HepG2 (cell line): ENCODE data around the gene AFDN. TPM values are rescaled to one million over a fixed set of nuclear protein-coding genes. Genes with fewer than 3 reads are reported as not detected.

ENCODE experiments used
- ATAC-seq: fragments of 200-7000 bp; cut with Tn5 transposase; 3 replicates; pipeline ENCODE4 v1.9.1; 2020; ENCODE audit warnings: mild to moderate bottlenecking, moderate library complexity
- BruUV-seq: library from RNA; stranded (reverse); fragments of 400-500 nt; replicated peaks from 2 replicates; lab custom pipeline; 2021; lab: Mats Ljungman, UMichigan
- CTCF ChIA-PET: fragments of 300-600 bp; formaldehyde crosslinking; extraction: SDS; loops from one replicate; lab custom pipeline; 2021; ENCODE audit warnings: low total read pairs, inconsistent platforms, low intra/inter-chr PET ratio; lab: Yijun Ruan, JAX
- POLR2A ChIA-PET: fragments of 350-600 bp; sonication (Branson Sonifier 250); formaldehyde crosslinking; loops from one replicate; lab custom pipeline; 2020; ENCODE audit warnings: antibody characterized with exemption, inconsistent platforms; lab: Yijun Ruan, JAX
- DNase-seq: peaks from one replicate; pipeline ENCODE4 v3.0.0-alpha.2; 2015; ENCODE audit warnings: low spot score
- FAIRE-seq: peaks from 3 replicates; lab custom pipeline; 2011; peaks lifted over from hg19 to GRCh38; lab: Jason Lieb, UNC
- H2AFZ ChIP-seq: one replicate; pipeline ENCODE4 v1.6.1; 2011; ENCODE audit warnings: low read length, inconsistent platforms
- H3K27ac ChIP-seq: fragments of 300-600 bp; 3 replicates; pipeline ENCODE4 v1.8.0; 2011; ENCODE audit warnings: mixed run types, mild to moderate bottlenecking, mixed read lengths, low read length, inconsistent platforms; ENCODE audit not compliant: insufficient read depth; ENCODE audit errors: extremely low read length
- H3K27me3 ChIP-seq, 2 experiments: fragments of 200-600 bp in 1 of 2; 2 replicates in 1 of 2; 3 replicates in 1 of 2; pipeline versions ENCODE4 v1.6.0 to v1.8.0; 2011; ENCODE audit warnings: low read length in 2 of 2, mild to moderate bottlenecking in 2 of 2, moderate library complexity in 2 of 2, inconsistent platforms in 1 of 2; ENCODE audit not compliant: insufficient read depth in 2 of 2, control insufficient read depth in 1 of 2
- H3K36me3 ChIP-seq, 2 experiments: fragments of 200-600 bp in 1 of 2; replicated peaks in 1 of 2; 2 replicates in 1 of 2; 3 replicates in 1 of 2; pipeline versions ENCODE4 v1.5.1 to v1.8.0; 2011; ENCODE audit warnings: low read length in 2 of 2, inconsistent platforms in 1 of 2; ENCODE audit not compliant: insufficient read depth in 2 of 2, control insufficient read depth in 1 of 2
- H3K4me1 ChIP-seq: 2 replicates; pipeline ENCODE4 v1.5.1; 2012; ENCODE audit warnings: low read length, inconsistent platforms; ENCODE audit not compliant: insufficient read depth
- H3K4me2 ChIP-seq: 2 replicates; pipeline ENCODE4 v1.6.0; 2011; ENCODE audit warnings: low read depth, low read length, inconsistent platforms
- H3K4me3 ChIP-seq, 3 experiments: fragments of 200-600 bp in 1 of 3; sonication (generic), shearing (Covaris generic) in 1 of 3; replicated peaks in 1 of 3; 2 replicates each; pipeline ENCODE4 v1.5.1; 2011 to 2016; ENCODE audit warnings: low read length in 3 of 3, inconsistent platforms in 2 of 3, low read depth in 2 of 3, mild to moderate bottlenecking in 2 of 3, control low read depth in 1 of 3, mixed read lengths in 1 of 3; ENCODE audit not compliant: insufficient read depth in 1 of 3
- H3K79me2 ChIP-seq: one replicate; pipeline ENCODE4 v1.6.1; 2011; ENCODE audit warnings: low read length, inconsistent platforms; ENCODE audit not compliant: insufficient read depth
- H3K9ac ChIP-seq: 2 replicates; pipeline ENCODE4 v1.6.0; 2011; ENCODE audit warnings: mild to moderate bottlenecking, low read depth, low read length, inconsistent platforms; ENCODE audit not compliant: insufficient read depth
- H3K9me3 ChIP-seq: 2 replicates; pipeline ENCODE4 v1.5.1; 2012; ENCODE audit warnings: mild to moderate bottlenecking, low read length
- H4K20me1 ChIP-seq: 2 replicates; pipeline ENCODE4 v1.6.0; 2011; ENCODE audit warnings: inconsistent platforms, mild to moderate bottlenecking, low read length, moderate library complexity; ENCODE audit not compliant: insufficient read depth
- ARNT ChIP-seq: fragments of 450-650 bp; IDR thresholded peaks from 2 replicates; pipeline ENCODE4 v1.6.1; 2017
- BORCS8-MEF2B ChIP-seq: sonication (generic); formaldehyde crosslinking; IDR thresholded peaks from 2 replicates; pipeline ENCODE4 v1.8.0; 2022; ENCODE audit warnings: mild to moderate bottlenecking, missing genetic modification reagents
- CENPT ChIP-seq: sonication (generic); formaldehyde crosslinking; IDR thresholded peaks from 2 replicates; pipeline ENCODE4 v1.8.0; 2022; ENCODE audit warnings: low read depth, mild to moderate bottlenecking, moderate library complexity, missing genetic modification reagents
- DPF2 ChIP-seq: sonication (generic); formaldehyde crosslinking; IDR thresholded peaks from 2 replicates; pipeline ENCODE4 v1.4.0; 2020; ENCODE audit warnings: mild to moderate bottlenecking, low read depth, missing genetic modification reagents, borderline replicate concordance
- GMEB2 ChIP-seq: IDR thresholded peaks from 2 replicates; pipeline ENCODE4 v1.6.1; 2016; ENCODE audit warnings: missing biosample characterization, missing genetic modification reagents, low read depth
- IRF1 ChIP-seq: sonication (generic); formaldehyde crosslinking; IDR thresholded peaks from 2 replicates; pipeline ENCODE4 v1.4.0; 2020; ENCODE audit warnings: low read depth, mild to moderate bottlenecking, missing genetic modification reagents
- MXD4 ChIP-seq: IDR thresholded peaks from 2 replicates; pipeline ENCODE4 v1.6.1; 2016; ENCODE audit warnings: mild to moderate bottlenecking, missing biosample characterization, missing genetic modification reagents
- RBAK ChIP-seq: sonication (generic); formaldehyde crosslinking; IDR thresholded peaks from 2 replicates; pipeline ENCODE4 v1.5.1; 2020; ENCODE audit warnings: mild to moderate bottlenecking, missing genetic modification reagents
- RCOR2 ChIP-seq: IDR thresholded peaks from 2 replicates; pipeline ENCODE4 v1.6.1; 2016; ENCODE audit warnings: missing biosample characterization, missing genetic modification reagents
- RFX1 ChIP-seq: fragments of 450-650 bp; IDR thresholded peaks from 2 replicates; pipeline ENCODE4 v1.6.1; 2017
- SP1 ChIP-seq, 2 experiments: fragments of 450-650 bp in 1 of 2; sonication (generic) in 1 of 2; formaldehyde crosslinking in 1 of 2; IDR thresholded peaks; 2 replicates each; pipeline versions ENCODE4 v1.4.0 to v1.6.1; 2016 to 2020; ENCODE audit warnings: missing genetic modification reagents in 1 of 2
- TGIF2 ChIP-seq: IDR thresholded peaks from 2 replicates; pipeline ENCODE4 v1.6.1; 2016; ENCODE audit warnings: control low read depth, missing compliant biosample characterization
- THYN1 ChIP-seq: sonication (generic); formaldehyde crosslinking; IDR thresholded peaks from 2 replicates; pipeline ENCODE4 v1.8.1; 2023; ENCODE audit warnings: low read depth, mild to moderate bottlenecking, moderate library complexity, missing genetic modification reagents, borderline replicate concordance
- TOPORS ChIP-seq: sonication (generic); formaldehyde crosslinking; IDR thresholded peaks from 2 replicates; pipeline ENCODE4 v1.8.0; 2023; ENCODE audit warnings: mild to moderate bottlenecking, missing genetic modification reagents
- ZNF180 ChIP-seq: sonication (generic); formaldehyde crosslinking; IDR thresholded peaks from 2 replicates; pipeline ENCODE4 v1.4.0; 2020; ENCODE audit warnings: low read depth, missing genetic modification reagents, borderline replicate concordance
- ZNF333 ChIP-seq: sonication (generic); formaldehyde crosslinking; IDR thresholded peaks from 2 replicates; pipeline ENCODE4 v1.4.0; 2020; ENCODE audit warnings: mild to moderate bottlenecking, missing genetic modification reagents, borderline replicate concordance
- ZNF558 ChIP-seq: sonication (generic); formaldehyde crosslinking; IDR thresholded peaks from 2 replicates; pipeline ENCODE4 v1.9.0; 2022; ENCODE audit warnings: mild to moderate bottlenecking, missing genetic modification reagents, borderline replicate concordance
- ZNF605 ChIP-seq: sonication (generic); formaldehyde crosslinking; IDR thresholded peaks from 2 replicates; pipeline ENCODE4 v1.8.0; 2022; ENCODE audit warnings: mild to moderate bottlenecking, missing genetic modification reagents
- ZNF644 ChIP-seq: IDR thresholded peaks from 2 replicates; pipeline ENCODE4 v1.6.1; 2016; ENCODE audit warnings: low read depth
- WGBS: methylation state at CpG from one replicate; pipeline ENCODE4 v1.1.6; 2017; ENCODE audit warnings: low lambda C conversion rate; 5-methylcytosine and 5-hydroxymethylcytosine counted together
- in situ Hi-C: cut with HindIII; loops from 2 replicates; pipeline ENCODE4 v1.10.0; 2017; ENCODE audit warnings: low pct_unique_long_range_greater_than_20kb; ENCODE audit not compliant: extremely low pct_ligation_motif_present
- intact Hi-C: fragments of 100-400 bp; cut with micrococcal nuclease; formaldehyde crosslinking; loops from one replicate; pipeline ENCODE4 v1.10.0; 2022; ENCODE audit not compliant: unreplicated experiment
- polyA plus RNA-seq, 8 experiments: library from polyadenylated mRNA; depleted of rRNA in 3 of 8; stranded (reverse) in 7 of 8; unstranded in 1 of 8; fragments of >200 nt; fragmentation: Illumina TruSeq in 4 of 8; extraction: Trizol in 4 of 8; gene quantifications; 2 replicates each; pipeline versions ENCODE4 v1.2.1 to v1.2.3, GENCODE V29; 2011 to 2016; ENCODE audit warnings: low read depth in 4 of 8, missing spikeins in 1 of 8, mixed read lengths in 1 of 8; ENCODE audit not compliant: insufficient read depth in 1 of 8
- total RNA-seq, 5 experiments: library from RNA; depleted of rRNA; stranded (reverse); fragments of >200 nt; fragmentation: Illumina TruSeq; extraction: Trizol; gene quantifications; 2 replicates each; pipeline ENCODE4 v1.2.3, GENCODE V29; 2016; ENCODE audit warnings: low read depth in 1 of 5
- TF ChIP-seq, protein P1 (sequence below): sonication (generic); formaldehyde crosslinking; IDR thresholded peaks from 2 replicates; pipeline ENCODE4 v1.5.0; 2020; ENCODE audit warnings: mild to moderate bottlenecking, missing genetic modification reagents, moderate library complexity
- TF ChIP-seq, protein P2 (sequence below): IDR thresholded peaks from 2 replicates; pipeline ENCODE4 v1.6.1; 2016; ENCODE audit warnings: missing compliant biosample characterization, missing genetic modification reagents, borderline replicate concordance

The AFDN gene
- total and polyA plus RNA-seq, 2 of the 13 experiments (the other 11 are each of a cell fraction or from before 2014, with no cell fraction given): 136 to 151 TPM

- TF ChIP-seq IRF1 (CRISPR knock-in tag) (no peak), RFX1 (no peak), THYN1 (no peak), RCOR2 (CRISPR knock-in tag) (no peak), ZNF558 (no peak)
- TF ChIP-seq, protein P1, sequence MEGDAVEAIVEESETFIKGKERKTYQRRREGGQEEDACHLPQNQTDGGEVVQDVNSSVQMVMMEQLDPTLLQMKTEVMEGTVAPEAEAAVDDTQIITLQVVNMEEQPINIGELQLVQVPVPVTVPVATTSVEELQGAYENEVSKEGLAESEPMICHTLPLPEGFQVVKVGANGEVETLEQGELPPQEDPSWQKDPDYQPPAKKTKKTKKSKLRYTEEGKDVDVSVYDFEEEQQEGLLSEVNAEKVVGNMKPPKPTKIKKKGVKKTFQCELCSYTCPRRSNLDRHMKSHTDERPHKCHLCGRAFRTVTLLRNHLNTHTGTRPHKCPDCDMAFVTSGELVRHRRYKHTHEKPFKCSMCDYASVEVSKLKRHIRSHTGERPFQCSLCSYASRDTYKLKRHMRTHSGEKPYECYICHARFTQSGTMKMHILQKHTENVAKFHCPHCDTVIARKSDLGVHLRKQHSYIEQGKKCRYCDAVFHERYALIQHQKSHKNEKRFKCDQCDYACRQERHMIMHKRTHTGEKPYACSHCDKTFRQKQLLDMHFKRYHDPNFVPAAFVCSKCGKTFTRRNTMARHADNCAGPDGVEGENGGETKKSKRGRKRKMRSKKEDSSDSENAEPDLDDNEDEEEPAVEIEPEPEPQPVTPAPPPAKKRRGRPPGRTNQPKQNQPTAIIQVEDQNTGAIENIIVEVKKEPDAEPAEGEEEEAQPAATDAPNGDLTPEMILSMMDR (CRISPR knock-in tag): no peak
These were observed 34.7 kb downstream of the AFDN start (continued) for GRCh38 chr6:167861424-167861823.

DNA sequence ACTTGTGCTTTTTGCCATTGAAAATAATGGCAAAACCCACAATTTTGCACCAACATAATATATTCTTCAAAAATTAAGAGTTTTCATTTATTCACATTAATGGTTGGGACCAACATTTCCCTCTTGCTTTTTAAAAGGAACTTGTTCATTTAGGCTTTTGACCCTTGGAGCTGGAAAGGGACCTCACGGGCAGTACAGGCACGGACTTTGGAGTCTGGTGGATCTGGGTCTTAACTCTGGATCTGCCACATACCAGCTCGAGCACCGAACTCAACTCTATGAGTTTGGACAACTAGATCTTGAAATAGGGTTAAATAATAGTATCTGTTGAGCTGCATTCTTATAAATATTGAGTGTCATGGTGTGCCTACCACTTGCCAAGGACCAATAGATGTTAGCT, 37.2 kb downstream of the AFDN start:
- peaks cover 80% of the 10 kb centered on the region for H3K79me2 ChIP-seq
- CTCF ChIA-PET: interaction anchor here (0.6 kb wide), 1 partner anchor 34 kb away, joined by 3 read pairs; no protein-coding TSS in a partner anchor
- DNase-seq: no peak
- no peak for TF ChIP-seq ZNF333 (CRISPR knock-in tag)
- TF ChIP-seq TOPORS (CRISPR knock-in tag): no peak
- no peak for TF ChIP-seq TGIF2 (CRISPR knock-in tag)
- TF ChIP-seq ZNF605 (CRISPR knock-in tag): no peak
- no peak for TF ChIP-seq BORCS8-MEF2B (CRISPR knock-in tag)
- no peak for TF ChIP-seq CENPT (CRISPR knock-in tag)
- TF ChIP-seq ZNF180: no peak
- TF ChIP-seq RBAK (CRISPR knock-in tag): no peak
- TF ChIP-seq, protein P2, sequence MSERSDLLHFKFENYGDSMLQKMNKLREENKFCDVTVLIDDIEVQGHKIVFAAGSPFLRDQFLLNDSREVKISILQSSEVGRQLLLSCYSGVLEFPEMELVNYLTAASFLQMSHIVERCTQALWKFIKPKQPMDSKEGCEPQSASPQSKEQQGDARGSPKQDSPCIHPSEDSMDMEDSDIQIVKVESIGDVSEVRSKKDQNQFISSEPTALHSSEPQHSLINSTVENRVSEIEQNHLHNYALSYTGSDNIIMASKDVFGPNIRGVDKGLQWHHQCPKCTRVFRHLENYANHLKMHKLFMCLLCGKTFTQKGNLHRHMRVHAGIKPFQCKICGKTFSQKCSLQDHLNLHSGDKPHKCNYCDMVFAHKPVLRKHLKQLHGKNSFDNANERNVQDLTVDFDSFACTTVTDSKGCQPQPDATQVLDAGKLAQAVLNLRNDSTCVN: 0 out of 2 replicates have a peak, but pooled peaks have one; percentile 32
- TF ChIP-seq ARNT: no peak
- TF ChIP-seq GMEB2 (CRISPR knock-in tag): no peak
- no peak for TF ChIP-seq SP1 (IDR thresholded peaks at IDR 0.05)
- no peak for TF ChIP-seq SP1 (CRISPR knock-in tag; IDR thresholded peaks at IDR 0.05)
- peak; percentile 46; the same call in 1 of the 2 replicates for TF ChIP-seq ZNF644 (CRISPR knock-in tag)
- TF ChIP-seq DPF2 (CRISPR knock-in tag): no peak
- no peak for TF ChIP-seq MXD4 (CRISPR knock-in tag)

More for the DNA sequence above, 37.2 kb downstream of the AFDN start:
- H4K20me1 ChIP-seq: peaks cover 43% of the 10 kb centered on the region
- H3K27me3 ChIP-seq: no peaks in the 10 kb centered on the region
- POLR2A ChIA-PET: no interaction called here
- H3K27ac ChIP-seq: no peak overlapping the region
- no peak; the same call in 2 of the 3 replicates for ATAC-seq
- no peaks in the 10 kb centered on the region for H3K9me3 ChIP-seq
- no peak overlapping the region for H3K4me3 ChIP-seq
- intact Hi-C loops (no loop called here), in situ Hi-C loops (no loop called here)
- peaks cover 46% of the 10 kb centered on the region for H3K4me1 ChIP-seq
- H2AFZ ChIP-seq: no peak overlapping the region
- 87% methylated on average over 4 of the region's 4 CpGs for WGBS
- no TSS peak for BruUV-seq
- no peak overlapping the region for H3K4me2 ChIP-seq
- no peak overlapping the region for H3K9ac ChIP-seq
- no peak for FAIRE-seq
- peaks cover 8 to 36% of the 10 kb centered on the region in 2 experiments for H3K36me3 ChIP-seq
